HepG2 (cell line): ENCODE measurements around the gene C2orf42. TPM values are rescaled to one million over a fixed set of nuclear protein-coding genes. Genes with fewer than 3 reads are reported as not detected.

Experiments used
- ADNP ChIP-seq: sonication (generic); formaldehyde crosslinking; IDR thresholded peaks from 2 replicates; pipeline ENCODE4 v1.4.0; 2020; ENCODE audit warnings: missing genetic modification reagents
- CREB3 ChIP-seq: sonication (generic); formaldehyde crosslinking; IDR thresholded peaks from 2 replicates; pipeline ENCODE4 v1.5.0; 2020; ENCODE audit warnings: missing genetic modification reagents
- FOSL2 ChIP-seq: sonication (generic); formaldehyde crosslinking; IDR thresholded peaks from 2 replicates; pipeline ENCODE4 v1.4.0; 2020; ENCODE audit warnings: missing genetic modification reagents
- GTF3A ChIP-seq: sonication (generic); formaldehyde crosslinking; conservative IDR thresholded peaks from 2 replicates; pipeline ENCODE4 v1.4.0; 2020; ENCODE audit warnings: mild to moderate bottlenecking, missing genetic modification reagents
- HNF4A ChIP-seq: sonication (generic); formaldehyde crosslinking; IDR thresholded peaks from 2 replicates; pipeline ENCODE4 v1.4.0; 2020; ENCODE audit warnings: missing genetic modification reagents
- IRF2 ChIP-seq: IDR thresholded peaks from 2 replicates; pipeline ENCODE4 v1.6.1; 2018; ENCODE audit warnings: missing genetic modification reagents, missing compliant biosample characterization
- IRF9 ChIP-seq: sonication (generic); formaldehyde crosslinking; IDR thresholded peaks from 2 replicates; pipeline ENCODE4 v1.8.0; 2022; ENCODE audit warnings: missing genetic modification reagents, mild to moderate bottlenecking, borderline replicate concordance
- JDP2 ChIP-seq: sonication (generic); formaldehyde crosslinking; IDR thresholded peaks from 2 replicates; pipeline ENCODE4 v1.8.1; 2022; ENCODE audit warnings: missing genetic modification reagents, borderline replicate concordance
- KLF11 ChIP-seq: IDR thresholded peaks from 2 replicates; pipeline ENCODE4 v1.6.1; 2016; ENCODE audit warnings: missing compliant biosample characterization
- MAX ChIP-seq: IDR thresholded peaks from 2 replicates; pipeline ENCODE4 v1.6.1; 2012; ENCODE audit warnings: inconsistent platforms
- MEF2D ChIP-seq: sonication (generic); formaldehyde crosslinking; IDR thresholded peaks from 2 replicates; pipeline ENCODE4 v1.5.1; 2020; ENCODE audit warnings: mild to moderate bottlenecking, missing genetic modification reagents
- PCBP1 ChIP-seq: fragments of 200-400 bp; formaldehyde crosslinking; IDR thresholded peaks from 2 replicates; pipeline ENCODE4 v1.6.1; 2017; ENCODE audit warnings: mild to moderate bottlenecking, low read depth, low read length, borderline replicate concordance
- RFX1 ChIP-seq: fragments of 450-650 bp; IDR thresholded peaks from 2 replicates; pipeline ENCODE4 v1.6.1; 2017
- SALL1 ChIP-seq: sonication (generic); formaldehyde crosslinking; IDR thresholded peaks from 2 replicates; pipeline ENCODE4 v1.8.0; 2022; ENCODE audit warnings: mild to moderate bottlenecking, missing genetic modification reagents
- SALL2 ChIP-seq: sonication (generic); formaldehyde crosslinking; IDR thresholded peaks from 2 replicates; pipeline ENCODE4 v1.8.1; 2023; ENCODE audit warnings: mild to moderate bottlenecking, missing genetic modification reagents, inconsistent platforms
- SCMH1 ChIP-seq: sonication (generic); formaldehyde crosslinking; IDR thresholded peaks from 2 replicates; pipeline ENCODE4 v1.9.0; 2021; ENCODE audit warnings: missing genetic modification reagents, mild to moderate bottlenecking, borderline replicate concordance
- SP2 ChIP-seq: sonication (generic); formaldehyde crosslinking; IDR thresholded peaks from 2 replicates; pipeline ENCODE4 v1.5.1; 2020; ENCODE audit warnings: mild to moderate bottlenecking, missing genetic modification reagents
- STAT5B ChIP-seq: sonication (generic); formaldehyde crosslinking; IDR thresholded peaks from 2 replicates; pipeline ENCODE4 v1.4.0; 2020; ENCODE audit warnings: missing genetic modification reagents
- TRAFD1 ChIP-seq: sonication (generic); formaldehyde crosslinking; IDR thresholded peaks from 2 replicates; pipeline ENCODE4 v1.5.1; 2020; ENCODE audit warnings: missing genetic modification reagents, mild to moderate bottlenecking, borderline replicate concordance
- ZGPAT ChIP-seq: IDR thresholded peaks from 2 replicates; pipeline ENCODE4 v1.6.1; 2016; ENCODE audit warnings: mild to moderate bottlenecking
- ZIK1 ChIP-seq: sonication (generic); formaldehyde crosslinking; IDR thresholded peaks from 2 replicates; pipeline ENCODE4 v1.5.0; 2020; ENCODE audit warnings: mild to moderate bottlenecking, low read depth, missing genetic modification reagents, borderline replicate concordance
- ZNF180 ChIP-seq: sonication (generic); formaldehyde crosslinking; IDR thresholded peaks from 2 replicates; pipeline ENCODE4 v1.4.0; 2020; ENCODE audit warnings: low read depth, missing genetic modification reagents, borderline replicate concordance
- ZNF263 ChIP-seq: sonication (generic); formaldehyde crosslinking; IDR thresholded peaks from 2 replicates; pipeline ENCODE4 v1.4.0; 2020; ENCODE audit warnings: missing genetic modification reagents
- ZNF446 ChIP-seq: sonication (generic); formaldehyde crosslinking; IDR thresholded peaks from 2 replicates; pipeline ENCODE4 v1.5.0; 2020; ENCODE audit warnings: mild to moderate bottlenecking, missing genetic modification reagents
- ZNF496 ChIP-seq: sonication (generic); formaldehyde crosslinking; IDR thresholded peaks from 2 replicates; pipeline ENCODE4 v1.8.1; 2023; ENCODE audit warnings: mild to moderate bottlenecking, moderate library complexity, missing genetic modification reagents; ENCODE audit not compliant: insufficient replicate concordance
- ZNF569 ChIP-seq: sonication (generic); formaldehyde crosslinking; IDR thresholded peaks from 2 replicates; pipeline ENCODE4 v1.5.0; 2020; ENCODE audit warnings: mild to moderate bottlenecking, missing genetic modification reagents, moderate library complexity, borderline replicate concordance
- polyA plus RNA-seq, 8 experiments: library from polyadenylated mRNA; depleted of rRNA in 3 of 8; stranded (reverse) in 7 of 8; unstranded in 1 of 8; fragments of >200 nt; fragmentation: Illumina TruSeq in 4 of 8; extraction: Trizol in 4 of 8; gene quantifications; 2 replicates each; pipeline versions ENCODE4 v1.2.1 to v1.2.3, GENCODE V29; 2011 to 2016; ENCODE audit warnings: low read depth in 4 of 8, missing spikeins in 1 of 8, mixed read lengths in 1 of 8; ENCODE audit not compliant: insufficient read depth in 1 of 8
- total RNA-seq, 5 experiments: library from RNA; depleted of rRNA; stranded (reverse); fragments of >200 nt; fragmentation: Illumina TruSeq; extraction: Trizol; gene quantifications; 2 replicates each; pipeline ENCODE4 v1.2.3, GENCODE V29; 2016; ENCODE audit warnings: low read depth in 1 of 5

Gene C2orf42
- total and polyA plus RNA-seq, 2 of the 13 experiments (the other 11 are each of a cell fraction or from before 2014, with no cell fraction given), result 9.3 to 9.9 TPM

- TF ChIP-seq FOSL2, result peak; percentile 57
- peak; percentile 71; the same call in 1 of the 2 replicates for TF ChIP-seq MAX
- TF ChIP-seq ZNF569 (CRISPR knock-in tag), result no peak
- TF ChIP-seq ZNF496 (CRISPR knock-in tag), result no peak
- TF ChIP-seq SALL2, result peak; percentile 86; the same call in 1 of the 2 replicates
- TF ChIP-seq TRAFD1 (CRISPR knock-in tag), result no peak
- peak; percentile 97 for TF ChIP-seq PCBP1
- no peak for TF ChIP-seq ZNF446 (CRISPR knock-in tag)
- no peak for TF ChIP-seq JDP2 (CRISPR knock-in tag)
- TF ChIP-seq GTF3A (CRISPR knock-in tag), result no peak; the same call in 1 of the 2 replicates
- no peak for TF ChIP-seq SCMH1 (CRISPR knock-in tag)
- TF ChIP-seq KLF11 (CRISPR knock-in tag), result peak; percentile 71
- TF ChIP-seq CREB3 (CRISPR knock-in tag), result no peak; the same call in 1 of the 2 replicates
- no peak for TF ChIP-seq RFX1
- TF ChIP-seq ZGPAT (CRISPR knock-in tag), result peak; percentile 95
- 0 out of 2 replicates have a peak, but pooled peaks have one; percentile 37 for TF ChIP-seq STAT5B (CRISPR knock-in tag)
- no peak; the same call in 1 of the 2 replicates for TF ChIP-seq IRF9 (CRISPR knock-in tag)
- TF ChIP-seq ZIK1 (CRISPR knock-in tag), result no peak
- TF ChIP-seq MEF2D, result peak; percentile 81; the same call in 1 of the 2 replicates
- TF ChIP-seq SALL1 (CRISPR knock-in tag), result peak; percentile 91
- peak; percentile 86 for TF ChIP-seq IRF2 (CRISPR knock-in tag)
- TF ChIP-seq SP2 (CRISPR knock-in tag), result peak; percentile 79
- TF ChIP-seq ZNF263 (CRISPR knock-in tag), result peak; percentile 81
- TF ChIP-seq ZNF180, result no peak
- 0 out of 2 replicates have a peak, but pooled peaks have one; percentile 5 for TF ChIP-seq HNF4A (CRISPR knock-in tag)
- TF ChIP-seq ADNP (CRISPR knock-in tag), result no peak; the same call in 1 of the 2 replicates
Observed at GRCh38 chr2:70190418-70191243, at the start of gene C2orf42 (continued).
